GM12878 (cell line): ENCODE measurements around the gene SEMA5A. TPM values are rescaled to one million over a fixed set of nuclear protein-coding genes. Genes with fewer than 3 reads are reported as not detected.

ENCODE experiments used
- ATAC-seq: fragments of 200-7000 bp; cut with Tn5 transposase; 3 replicates; pipeline ENCODE4 v1.9.1; 2020; ENCODE audit warnings: mild to moderate bottlenecking, moderate library complexity
- BruUV-seq: library from RNA; stranded (reverse); fragments of 400-500 nt; replicated peaks from 2 replicates; lab custom pipeline; 2021; lab: Mats Ljungman, UMichigan
- CTCF ChIA-PET: fragments of 300-600 bp; sonication (Branson Sonifier 250); formaldehyde crosslinking; extraction: SDS; loops from one replicate; lab custom pipeline; 2021; ENCODE audit warnings: inconsistent platforms; lab: Yijun Ruan, JAX
- POLR2A ChIA-PET: fragments of 350-600 bp; formaldehyde crosslinking; extraction: SDS; loops from one replicate; lab custom pipeline; 2021; ENCODE audit warnings: inconsistent platforms; lab: Charles Lee
- RAD21 ChIA-PET: fragments of 300-600 bp; sonication (Branson Sonifier 250); formaldehyde crosslinking; loops from one replicate; lab custom pipeline; 2023; ENCODE audit warnings: antibody characterized with exemption; ENCODE audit not compliant: unreplicated experiment; lab: Charles Lee
- SMC1A ChIA-PET: fragments of 300-600 bp; sonication (Branson Sonifier 250); formaldehyde crosslinking; loops from one replicate; lab custom pipeline; 2023; ENCODE audit not compliant: unreplicated experiment, uncharacterized antibody; lab: Charles Lee
- DNase-seq: peaks from one replicate; pipeline ENCODE4 v3.0.0-alpha.2; 2011; ENCODE audit warnings: low read depth, low spot score
- FAIRE-seq: peaks from 3 replicates; lab custom pipeline; 2011; peaks lifted over from hg19 to GRCh38; lab: Jason Lieb, UNC
- H2AFZ ChIP-seq: 2 replicates; pipeline ENCODE4 v1.6.0; 2011; ENCODE audit warnings: low read depth, low read length, control low read depth; ENCODE audit not compliant: control insufficient read depth
- H3K27ac ChIP-seq: 2 replicates; pipeline ENCODE4 v1.5.1; 2011; ENCODE audit warnings: control low read depth; ENCODE audit not compliant: control insufficient read depth, insufficient read depth
- H3K27me3 ChIP-seq, 2 experiments: replicated peaks in 1 of 2; 2 replicates each; pipeline versions ENCODE4 v1.6.0 to v1.6.1; 2011; ENCODE audit warnings: low read length in 1 of 2; ENCODE audit not compliant: control insufficient read depth in 2 of 2, insufficient read depth in 2 of 2
- H3K36me3 ChIP-seq, 2 experiments: 2 replicates each; pipeline ENCODE4 v1.5.1; 2011; ENCODE audit warnings: low read length in 1 of 2; ENCODE audit not compliant: control insufficient read depth in 2 of 2, insufficient read depth in 2 of 2
- H3K4me1 ChIP-seq: 2 replicates; pipeline ENCODE4 v1.6.1; 2011; ENCODE audit warnings: mild to moderate bottlenecking, low read length, moderate library complexity, mixed read lengths; ENCODE audit not compliant: control insufficient read depth, insufficient read depth
- H3K4me2 ChIP-seq: 2 replicates; pipeline ENCODE4 v1.6.0; 2011; ENCODE audit warnings: control low read depth; ENCODE audit not compliant: control insufficient read depth, insufficient read depth
- H3K4me3 ChIP-seq: fragments of 200-600 bp; sonication (generic); 2 replicates; pipeline ENCODE4 v1.5.1; 2016
- H3K79me2 ChIP-seq: 2 replicates; pipeline ENCODE4 v1.6.0; 2011; ENCODE audit warnings: low read length; ENCODE audit not compliant: control insufficient read depth, insufficient read depth
- H3K9ac ChIP-seq: 2 replicates; pipeline ENCODE4 v1.8.0; 2011; ENCODE audit warnings: low read length, control low read depth, mixed read lengths; ENCODE audit not compliant: control insufficient read depth, insufficient read depth
- H3K9me3 ChIP-seq: replicated peaks from 3 replicates; pipeline ENCODE4 v1.5.1; 2011; ENCODE audit warnings: mild to moderate bottlenecking, low read length; ENCODE audit not compliant: control insufficient read depth, insufficient read depth
- H4K20me1 ChIP-seq: 2 replicates; pipeline ENCODE4 v1.6.0; 2011; ENCODE audit not compliant: control insufficient read depth, insufficient read depth
- ATF7 ChIP-seq: fragments of 450-650 bp; IDR thresholded peaks from 2 replicates; pipeline ENCODE4 v1.6.1; 2016; ENCODE audit warnings: low read depth, mild to moderate bottlenecking
- CBX5 ChIP-seq: sonication (generic); IDR thresholded peaks from 2 replicates; pipeline ENCODE4 v1.6.1; 2016; ENCODE audit warnings: low read depth, moderate library complexity, mild to moderate bottlenecking, inconsistent platforms
- CHD1 ChIP-seq: IDR thresholded peaks from 2 replicates; pipeline ENCODE4 v1.6.1; 2012; ENCODE audit warnings: low read depth, low read length, improper control_type of control experiment
- IKZF1 ChIP-seq: fragments of 450-650 bp; conservative IDR thresholded peaks from 2 replicates; pipeline ENCODE4 v1.6.1; 2017; ENCODE audit warnings: antibody characterized with exemption, mild to moderate bottlenecking
- NR2F1 ChIP-seq: fragments of 450-650 bp; conservative IDR thresholded peaks from 2 replicates; pipeline ENCODE4 v1.6.1; 2017; ENCODE audit warnings: mild to moderate bottlenecking
- PAX8 ChIP-seq: fragments of 450-650 bp; IDR thresholded peaks from 2 replicates; pipeline ENCODE4 v1.6.1; 2017; ENCODE audit warnings: mild to moderate bottlenecking, moderate library complexity
- SIN3A ChIP-seq: IDR thresholded peaks from 2 replicates; pipeline ENCODE4 v1.6.1; 2012; ENCODE audit warnings: low read depth, low read length, improper control_type of control experiment
- SP1 ChIP-seq: IDR thresholded peaks from one replicate; pipeline ENCODE4 v1.6.1; 2011; ENCODE audit warnings: low read depth, low read length
- SUPT20H ChIP-seq: IDR thresholded peaks from 2 replicates; pipeline ENCODE4 v1.6.1; 2011; ENCODE audit warnings: low read depth, mild to moderate bottlenecking, low read length, moderate library complexity, borderline replicate concordance; ENCODE audit not compliant: control insufficient read depth
- TCF12 ChIP-seq: IDR thresholded peaks from 2 replicates; pipeline ENCODE4 v1.6.1; 2011; ENCODE audit warnings: low read depth, mild to moderate bottlenecking, low read length
- WGBS: methylation state at CpG from one replicate; pipeline ENCODE4 v1.1.6; 2016; ENCODE audit warnings: low lambda C conversion rate; ENCODE audit not compliant: insufficient replicate concordance, insufficient coverage; ENCODE audit errors: missing lambda C conversion rate; 5-methylcytosine and 5-hydroxymethylcytosine counted together
- in situ Hi-C: fragments of 300-500 bp; cut with MboI; formaldehyde crosslinking; loops from 9 replicates; pipeline ENCODE4 v1.14.3; 2018; ENCODE audit warnings: mixed read lengths
- intact Hi-C: fragments of 100-400 bp; cut with micrococcal nuclease; formaldehyde crosslinking; loops from one replicate; pipeline ENCODE4 v1.14.2; 2022; ENCODE audit not compliant: unreplicated experiment
- polyA plus RNA-seq, 11 experiments: library from polyadenylated mRNA; depleted of rRNA in 4 of 11; unstranded in 6 of 11; stranded (reverse) in 5 of 11; fragments of >200 nt; fragmentation: Nextera tagmentation in 4 of 11; fragmentation: Illumina TruSeq in 1 of 11; extraction: Ambion mirVana in 4 of 11; extraction: Trizol in 1 of 11; gene quantifications; 1 replicate in 1 of 11; 2 replicates in 10 of 11; pipeline versions ENCODE4 v1.2.1 to v1.2.3, GENCODE V29; 2011 to 2016; ENCODE audit warnings: inconsistent platforms in 2 of 11, missing spikeins in 2 of 11, low read depth in 1 of 11
- total RNA-seq, 4 experiments: library from RNA; depleted of rRNA in 3 of 4; stranded (reverse); fragments of >200 nt in 3 of 4; fragmentation: Illumina TruSeq in 1 of 4; extraction: Trizol in 1 of 4; gene quantifications; 2 replicates each; pipeline versions ENCODE4 v1.2.1 to v1.2.3, GENCODE V29; 2013 to 2021
- TF ChIP-seq, protein P1 (sequence below): IDR thresholded peaks from 2 replicates; pipeline ENCODE4 v1.6.1; 2011; ENCODE audit warnings: borderline replicate concordance, low read depth, mild to moderate bottlenecking, moderate library complexity, mixed read lengths, low read length; ENCODE audit not compliant: insufficient read depth; ENCODE audit errors: extremely low read length
- TF ChIP-seq, protein P2 (sequence below), 3 experiments: IDR thresholded peaks in 2 of 3; conservative IDR thresholded peaks in 1 of 3; 2 replicates each; pipeline ENCODE4 v1.5.1; 2011; ENCODE audit warnings: low read depth in 3 of 3, low read length in 3 of 3, mild to moderate bottlenecking in 3 of 3, control low read depth in 2 of 3, moderate library complexity in 2 of 3, inconsistent platforms in 1 of 3, mixed read lengths in 1 of 3; ENCODE audit not compliant: control insufficient read depth in 2 of 3, insufficient read depth in 1 of 3; ENCODE audit errors: extremely low read depth in 1 of 3

SEMA5A gene
- total and polyA plus RNA-seq, 10 of the 15 experiments (the other 5 are each of a cell fraction or from before 2014, with no cell fraction given): 0.03 to 2.4 (median 0.09) TPM; not detected in 1

DNA sequence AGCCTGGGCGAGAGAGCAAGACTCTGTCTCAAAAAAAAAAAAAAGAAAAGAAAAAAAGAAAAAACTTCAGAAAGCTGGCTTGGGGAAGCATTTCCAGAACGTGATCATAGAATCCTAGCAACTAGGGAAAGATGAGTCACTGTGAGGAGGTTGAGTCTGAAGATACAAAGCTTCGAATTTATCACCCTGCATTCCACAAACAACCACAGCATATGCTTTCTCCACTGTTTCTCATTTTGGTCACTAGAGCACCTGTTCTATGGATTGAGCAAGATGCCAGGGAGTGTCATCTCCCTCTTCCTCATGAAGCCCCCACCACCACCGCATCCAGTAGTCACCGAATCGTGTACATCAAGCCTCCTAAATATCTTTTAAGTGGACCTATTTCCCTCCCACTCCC is 37.9 kb downstream of the SEMA5A start:
- H4K20me1 ChIP-seq: no peaks in the 10 kb centered on the region
- ATAC-seq (no peak), FAIRE-seq (no peak), DNase-seq (no peak)
- ChIA-PET CTCF (no interaction called here), RAD21 (no interaction called here), POLR2A (no interaction called here), SMC1A (no interaction called here)
- no peak overlapping the region for H2AFZ ChIP-seq
- TF ChIP-seq, protein P1, sequence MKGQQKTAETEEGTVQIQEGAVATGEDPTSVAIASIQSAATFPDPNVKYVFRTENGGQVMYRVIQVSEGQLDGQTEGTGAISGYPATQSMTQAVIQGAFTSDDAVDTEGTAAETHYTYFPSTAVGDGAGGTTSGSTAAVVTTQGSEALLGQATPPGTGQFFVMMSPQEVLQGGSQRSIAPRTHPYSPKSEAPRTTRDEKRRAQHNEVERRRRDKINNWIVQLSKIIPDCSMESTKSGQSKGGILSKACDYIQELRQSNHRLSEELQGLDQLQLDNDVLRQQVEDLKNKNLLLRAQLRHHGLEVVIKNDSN: no peak
- TF ChIP-seq, protein P2, sequence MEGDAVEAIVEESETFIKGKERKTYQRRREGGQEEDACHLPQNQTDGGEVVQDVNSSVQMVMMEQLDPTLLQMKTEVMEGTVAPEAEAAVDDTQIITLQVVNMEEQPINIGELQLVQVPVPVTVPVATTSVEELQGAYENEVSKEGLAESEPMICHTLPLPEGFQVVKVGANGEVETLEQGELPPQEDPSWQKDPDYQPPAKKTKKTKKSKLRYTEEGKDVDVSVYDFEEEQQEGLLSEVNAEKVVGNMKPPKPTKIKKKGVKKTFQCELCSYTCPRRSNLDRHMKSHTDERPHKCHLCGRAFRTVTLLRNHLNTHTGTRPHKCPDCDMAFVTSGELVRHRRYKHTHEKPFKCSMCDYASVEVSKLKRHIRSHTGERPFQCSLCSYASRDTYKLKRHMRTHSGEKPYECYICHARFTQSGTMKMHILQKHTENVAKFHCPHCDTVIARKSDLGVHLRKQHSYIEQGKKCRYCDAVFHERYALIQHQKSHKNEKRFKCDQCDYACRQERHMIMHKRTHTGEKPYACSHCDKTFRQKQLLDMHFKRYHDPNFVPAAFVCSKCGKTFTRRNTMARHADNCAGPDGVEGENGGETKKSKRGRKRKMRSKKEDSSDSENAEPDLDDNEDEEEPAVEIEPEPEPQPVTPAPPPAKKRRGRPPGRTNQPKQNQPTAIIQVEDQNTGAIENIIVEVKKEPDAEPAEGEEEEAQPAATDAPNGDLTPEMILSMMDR (IDR thresholded peaks at IDR 0.05 in 2 of 3, conservative IDR thresholded peaks at IDR 0.05 in 1 of 3; ENCODE audit: control insufficient read depth in 2 of 3, extremely low read depth in 1 of 3, insufficient read depth in 1 of 3, low read depth in 3 of 3, low read length in 3 of 3): no peak
- TF ChIP-seq NR2F1 (no peak), PAX8 (no peak), SP1 (no peak), SUPT20H (no peak), IKZF1 (no peak), CHD1 (no peak), TCF12 (no peak), SIN3A (no peak), ATF7 (no peak), CBX5 (no peak)
- no TSS peak for BruUV-seq
- intact Hi-C loops: no loop called here
- no peaks in the 10 kb centered on the region for H3K4me1 ChIP-seq
- no peak overlapping the region for H3K27ac ChIP-seq
- H3K4me2 ChIP-seq: no peak overlapping the region
- H3K4me3 ChIP-seq: no peak overlapping the region
- in situ Hi-C loops: no loop called here
- H3K79me2 ChIP-seq: no peaks in the 10 kb centered on the region
- no peaks in the 10 kb centered on the region; the same call in 2 of the 3 replicates for H3K9me3 ChIP-seq
- no peaks in the 10 kb centered on the region for H3K36me3 ChIP-seq
- H3K9ac ChIP-seq: no peak overlapping the region
- 24% methylated on average over 5 of the region's 6 CpGs for WGBS
- peaks cover 0 to 1% of the 10 kb centered on the region in 2 experiments; a peak in 1 of 4 replicates for H3K27me3 ChIP-seq
